OCI-LY1 (cell line): ENCODE measurements around the gene MAD1L1.

Experiments
- H2AFZ ChIP-seq: fragments of 200-600 bp; sonication (generic), shearing (Covaris generic); 2 replicates; pipeline ENCODE4 v1.6.0; 2014; ENCODE audit warnings: antibody characterized with exemption, mild to moderate bottlenecking, low read length
- H3F3A ChIP-seq: fragments of 200-600 bp; sonication (generic), shearing (Covaris generic); 2 replicates; pipeline ENCODE4 v1.6.0; 2014; ENCODE audit warnings: mild to moderate bottlenecking, antibody characterized with exemption, low read length, moderate library complexity; ENCODE audit not compliant: insufficient read depth
- H3K27ac ChIP-seq: fragments of 200-600 bp; sonication (generic); 2 replicates; pipeline ENCODE4 v1.5.1; 2014; ENCODE audit warnings: low read length, mixed run types, mild to moderate bottlenecking, low read depth; ENCODE audit not compliant: poor library complexity, severe bottlenecking
- H3K27me3 ChIP-seq: fragments of 200-600 bp; sonication (generic); 2 replicates; pipeline ENCODE4 v1.6.0; 2014; ENCODE audit warnings: antibody characterized with exemption, mild to moderate bottlenecking, low read length, moderate library complexity; ENCODE audit not compliant: insufficient read depth
- H3K36me3 ChIP-seq: fragments of 200-600 bp; sonication (generic); 2 replicates; pipeline ENCODE4 v1.6.1; 2014; ENCODE audit warnings: mild to moderate bottlenecking, antibody characterized with exemption, low read length, moderate library complexity, mixed read lengths; ENCODE audit not compliant: insufficient read depth
- H3K4me1 ChIP-seq: fragments of 200-600 bp; sonication (generic); 2 replicates; pipeline ENCODE4 v1.5.1; 2014; ENCODE audit warnings: mild to moderate bottlenecking, low read length, moderate library complexity; ENCODE audit not compliant: insufficient read depth, severe bottlenecking
- H3K4me2 ChIP-seq: fragments of 200-600 bp; sonication (generic), shearing (Covaris generic); 2 replicates; pipeline ENCODE4 v1.6.1; 2014; ENCODE audit warnings: low read length
- H3K4me3 ChIP-seq: fragments of 200-600 bp; sonication (generic); 2 replicates; pipeline ENCODE4 v1.5.1; 2014; ENCODE audit warnings: low read length, low read depth, mild to moderate bottlenecking, mixed read lengths; ENCODE audit not compliant: poor library complexity, severe bottlenecking
- H3K79me2 ChIP-seq: fragments of 200-600 bp; shearing (Covaris generic); 2 replicates; pipeline ENCODE4 v1.6.1; 2016; ENCODE audit warnings: mixed run types, low read length, mixed read lengths; ENCODE audit not compliant: insufficient read depth
- H3K9ac ChIP-seq: fragments of 200-600 bp; sonication (generic), shearing (Covaris generic); 2 replicates; pipeline ENCODE4 v1.6.1; 2014; ENCODE audit warnings: mild to moderate bottlenecking, low read length, mixed read lengths
- H3K9me2 ChIP-seq: fragments of 200-600 bp; sonication (generic), shearing (Covaris generic); 2 replicates; pipeline ENCODE4 v1.6.1; 2014; ENCODE audit warnings: low read depth, mild to moderate bottlenecking, low read length, mixed read lengths
- H3K9me3 ChIP-seq: fragments of 200-600 bp; shearing (Covaris generic); 2 replicates; pipeline ENCODE4 v1.6.1; 2014; ENCODE audit warnings: low read length, mixed read lengths
- H4K20me1 ChIP-seq: fragments of 200-600 bp; sonication (generic), shearing (Covaris generic); 2 replicates; pipeline ENCODE4 v1.6.0; 2016; ENCODE audit warnings: mild to moderate bottlenecking, low read length; ENCODE audit not compliant: insufficient read depth
- EZH2 ChIP-seq: fragments of 200-600 bp; sonication (generic), shearing (Covaris generic); IDR thresholded peaks from 2 replicates; pipeline ENCODE4 v1.8.0; 2017; ENCODE audit warnings: borderline replicate concordance, mixed run types, mild to moderate bottlenecking, antibody characterized with exemption, low read length, moderate library complexity, mixed read lengths
- TF ChIP-seq, protein P1 (sequence below): fragments of 200-600 bp; sonication (generic), shearing (Covaris generic); IDR thresholded peaks from 2 replicates; pipeline ENCODE4 v1.5.1; 2017; ENCODE audit warnings: mild to moderate bottlenecking, antibody characterized with exemption, low read length, moderate library complexity, mixed read lengths

The MAD1L1 gene

DNA sequence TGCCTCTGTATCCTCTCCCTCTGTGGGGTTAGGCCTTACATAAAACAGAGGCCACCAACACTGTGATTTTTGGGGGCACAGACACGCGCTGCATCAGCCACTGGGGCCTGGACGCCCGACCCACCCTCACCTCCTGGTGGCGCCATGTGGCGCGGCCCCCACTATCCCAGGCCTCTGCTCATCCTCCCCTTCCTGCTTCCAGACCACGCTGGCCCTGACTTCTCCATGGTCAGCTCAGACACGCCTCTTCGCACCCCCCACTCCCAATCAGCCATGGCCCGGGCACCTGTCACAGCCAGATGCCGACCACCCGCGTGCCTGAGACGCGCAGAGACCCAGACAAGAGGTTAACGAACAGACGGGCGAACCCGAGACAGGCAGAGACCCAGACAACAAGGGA is 298.7 kb downstream of the MAD1L1 start:
- Histone ChIP-seq H3K4me1 (peaks cover 13% of the 10 kb centered on the region), H3K36me3 (peaks cover 28% of the 10 kb centered on the region), H3K79me2 (no peaks in the 10 kb centered on the region), H2AFZ (no peak overlapping the region), H3K9ac (no peak overlapping the region), H3F3A (no peaks in the 10 kb centered on the region), H3K4me3 (no peak overlapping the region), H3K27me3 (no peaks in the 10 kb centered on the region), H4K20me1 (no peaks in the 10 kb centered on the region), H3K27ac (no peak overlapping the region), H3K4me2 (no peak overlapping the region), H3K9me2 (no peaks in the 10 kb centered on the region), H3K9me3 (no peaks in the 10 kb centered on the region)
- TF ChIP-seq EZH2: no peak
- TF ChIP-seq, protein P1, sequence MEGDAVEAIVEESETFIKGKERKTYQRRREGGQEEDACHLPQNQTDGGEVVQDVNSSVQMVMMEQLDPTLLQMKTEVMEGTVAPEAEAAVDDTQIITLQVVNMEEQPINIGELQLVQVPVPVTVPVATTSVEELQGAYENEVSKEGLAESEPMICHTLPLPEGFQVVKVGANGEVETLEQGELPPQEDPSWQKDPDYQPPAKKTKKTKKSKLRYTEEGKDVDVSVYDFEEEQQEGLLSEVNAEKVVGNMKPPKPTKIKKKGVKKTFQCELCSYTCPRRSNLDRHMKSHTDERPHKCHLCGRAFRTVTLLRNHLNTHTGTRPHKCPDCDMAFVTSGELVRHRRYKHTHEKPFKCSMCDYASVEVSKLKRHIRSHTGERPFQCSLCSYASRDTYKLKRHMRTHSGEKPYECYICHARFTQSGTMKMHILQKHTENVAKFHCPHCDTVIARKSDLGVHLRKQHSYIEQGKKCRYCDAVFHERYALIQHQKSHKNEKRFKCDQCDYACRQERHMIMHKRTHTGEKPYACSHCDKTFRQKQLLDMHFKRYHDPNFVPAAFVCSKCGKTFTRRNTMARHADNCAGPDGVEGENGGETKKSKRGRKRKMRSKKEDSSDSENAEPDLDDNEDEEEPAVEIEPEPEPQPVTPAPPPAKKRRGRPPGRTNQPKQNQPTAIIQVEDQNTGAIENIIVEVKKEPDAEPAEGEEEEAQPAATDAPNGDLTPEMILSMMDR: no peak

DNA sequence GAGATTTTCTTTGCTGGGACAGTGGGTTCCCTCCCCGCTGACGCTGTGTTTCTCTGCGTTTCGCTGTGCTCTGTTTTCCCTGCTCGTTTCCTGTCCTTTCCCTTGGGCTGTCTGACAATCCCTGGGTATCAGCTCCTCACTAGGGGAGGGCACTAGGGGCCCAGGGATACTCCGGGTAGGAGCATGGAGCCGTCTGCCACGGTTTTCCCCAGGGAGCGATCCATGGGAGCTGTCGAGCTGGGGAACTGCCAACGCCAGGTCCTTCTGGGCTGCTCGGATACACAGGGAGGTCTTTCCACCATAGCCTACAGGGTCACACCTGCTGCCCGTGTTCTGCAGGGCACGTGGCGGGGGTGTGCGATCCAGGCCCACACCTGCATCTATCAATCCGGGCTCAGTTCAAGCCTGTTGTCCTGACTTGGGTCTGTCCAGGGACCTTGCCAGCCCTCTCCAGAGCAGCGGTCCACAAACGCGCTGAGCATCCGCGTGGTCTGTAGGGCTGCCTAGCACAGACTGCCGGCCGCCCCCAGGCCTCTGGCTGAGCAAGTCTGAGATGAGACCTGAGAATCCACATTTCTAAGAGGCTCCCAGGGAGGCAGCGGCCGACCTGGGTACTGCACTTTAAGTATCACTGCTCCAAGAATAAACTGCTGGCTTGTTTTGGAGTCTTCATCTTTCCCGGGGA is 299.5 kb downstream of the MAD1L1 start:
- no peaks in the 10 kb centered on the region for H3K9me2 ChIP-seq
- H2AFZ ChIP-seq: no peak overlapping the region
- H3F3A ChIP-seq: no peaks in the 10 kb centered on the region
- TF ChIP-seq EZH2: no peak
- TF ChIP-seq, protein P1: no peak
- no peak overlapping the region for H3K27ac ChIP-seq
- no peaks in the 10 kb centered on the region for H3K27me3 ChIP-seq
- no peak overlapping the region for H3K4me2 ChIP-seq
- no peak overlapping the region for H3K9ac ChIP-seq
- H3K79me2 ChIP-seq: no peaks in the 10 kb centered on the region
- no peaks in the 10 kb centered on the region for H4K20me1 ChIP-seq
- H3K36me3 ChIP-seq: peaks cover 28% of the 10 kb centered on the region
- H3K4me3 ChIP-seq: no peak overlapping the region
- peaks cover 13% of the 10 kb centered on the region for H3K4me1 ChIP-seq
- no peaks in the 10 kb centered on the region for H3K9me3 ChIP-seq

DNA sequence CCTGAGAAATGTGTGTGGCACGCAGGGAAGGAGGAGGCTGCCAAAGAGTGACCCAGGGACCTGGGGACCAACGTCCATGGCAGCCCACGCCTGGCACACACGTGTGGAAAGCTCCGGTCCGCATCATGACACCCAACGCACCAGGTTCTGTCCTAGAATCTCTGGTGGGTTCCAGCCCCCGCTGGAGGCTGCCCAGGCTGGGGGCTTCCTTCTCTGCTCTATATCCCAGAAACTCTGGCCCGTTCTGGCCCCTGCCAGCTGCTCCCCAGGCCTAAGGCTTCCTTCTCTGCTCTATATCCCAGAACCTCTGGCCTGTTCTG is 300.8 kb downstream of the MAD1L1 start:
- Histone ChIP-seq H4K20me1 (no peaks in the 10 kb centered on the region), H2AFZ (no peak overlapping the region), H3K9me3 (no peaks in the 10 kb centered on the region), H3F3A (no peaks in the 10 kb centered on the region), H3K36me3 (peaks cover 28% of the 10 kb centered on the region), H3K79me2 (no peaks in the 10 kb centered on the region), H3K27ac (no peak overlapping the region), H3K4me2 (no peak overlapping the region), H3K9ac (no peak overlapping the region), H3K27me3 (no peaks in the 10 kb centered on the region), H3K4me3 (no peak overlapping the region), H3K9me2 (no peaks in the 10 kb centered on the region), H3K4me1 (peaks cover 24% of the 10 kb centered on the region)
- TF ChIP-seq, protein P1: no peak
- TF ChIP-seq EZH2: no peak
